Neural cell (in vitro differentiated cells): ENCODE data around the gene KDM1B. TPM values are rescaled to one million over a fixed set of nuclear protein-coding genes. Genes with fewer than 3 reads are reported as not detected.

Experiments
- H2AFZ ChIP-seq: fragments of 200-600, 300-800 bp; sonication (generic), shearing (Covaris generic); 2 replicates; pipeline ENCODE4 v1.6.0; 2014; ENCODE audit warnings: low read depth, mild to moderate bottlenecking, antibody characterized with exemption, low read length, moderate library complexity
- H3F3A ChIP-seq: fragments of 200-600 bp; shearing (Covaris generic); 2 replicates; pipeline ENCODE4 v1.6.1; 2016; ENCODE audit warnings: mild to moderate bottlenecking, moderate library complexity, mixed read lengths, antibody characterized with exemption, low read length; ENCODE audit not compliant: insufficient read depth, poor library complexity, severe bottlenecking
- H3K27ac ChIP-seq: fragments of 200-600, 300-800 bp; sonication (generic), shearing (Covaris generic); 2 replicates; pipeline ENCODE4 v1.5.1; 2014; ENCODE audit warnings: mild to moderate bottlenecking, low read length, moderate library complexity
- H3K27me3 ChIP-seq: fragments of 300-800, 200-600 bp; sonication (generic), shearing (Covaris generic); 2 replicates; pipeline ENCODE4 v1.6.0; 2014; ENCODE audit warnings: mild to moderate bottlenecking, low read depth, low read length, moderate library complexity; ENCODE audit not compliant: insufficient read depth
- H3K36me3 ChIP-seq: fragments of 300-800, 200-600 bp; sonication (generic), shearing (Covaris generic); 2 replicates; pipeline ENCODE4 v1.5.1; 2014; ENCODE audit warnings: mild to moderate bottlenecking, antibody characterized with exemption, low read length, moderate library complexity; ENCODE audit not compliant: insufficient read depth
- H3K4me2 ChIP-seq: fragments of 300-800, 200-600 bp; sonication (generic), shearing (Covaris generic); 2 replicates; pipeline ENCODE4 v1.6.0; 2014; ENCODE audit warnings: mild to moderate bottlenecking, low read length
- H3K4me3 ChIP-seq: fragments of 300-800, 200-600 bp; sonication (generic), shearing (Covaris generic); 2 replicates; pipeline ENCODE4 v1.5.1; 2014; ENCODE audit warnings: mild to moderate bottlenecking, low read length, moderate library complexity
- H3K79me2 ChIP-seq: fragments of 200-600 bp; shearing (Covaris generic); replicated peaks from 2 replicates; pipeline ENCODE4 v1.6.0; 2014; ENCODE audit warnings: mild to moderate bottlenecking, low read length, moderate library complexity; ENCODE audit not compliant: insufficient read depth
- H3K9ac ChIP-seq: fragments of 300-800, 200-600 bp; sonication (generic), shearing (Covaris generic); 2 replicates; pipeline ENCODE4 v1.6.1; 2016; ENCODE audit warnings: mild to moderate bottlenecking, low read length, mixed read lengths
- H3K9me2 ChIP-seq: fragments of 200-600 bp; shearing (Covaris generic); 2 replicates; pipeline ENCODE4 v1.6.1; 2016; ENCODE audit warnings: mild to moderate bottlenecking, low read length, mixed read lengths; ENCODE audit not compliant: insufficient read depth
- H3K9me3 ChIP-seq: fragments of 200-600, 300-800 bp; sonication (generic), shearing (Covaris generic); 2 replicates; pipeline ENCODE4 v1.6.1; 2016; ENCODE audit warnings: mild to moderate bottlenecking, mixed run types, low read length, moderate library complexity, mixed read lengths
- H4K20me1 ChIP-seq: fragments of 200-600 bp; shearing (Covaris generic); 2 replicates; pipeline ENCODE4 v1.6.1; 2016; ENCODE audit warnings: mild to moderate bottlenecking, mixed run types; ENCODE audit not compliant: insufficient read depth
- CTCF ChIP-seq: fragments of 450-650 bp; IDR thresholded peaks from 2 replicates; pipeline ENCODE4 v1.5.1; 2014; ENCODE audit warnings: antibody characterized with exemption, mild to moderate bottlenecking, moderate library complexity; ENCODE audit not compliant: poor library complexity, severe bottlenecking
- EP300 ChIP-seq: fragments of 450-650 bp; conservative IDR thresholded peaks from 2 replicates; pipeline ENCODE4 v1.6.1; 2014; ENCODE audit warnings: antibody characterized with exemption, mild to moderate bottlenecking, moderate library complexity; ENCODE audit not compliant: poor library complexity, severe bottlenecking
- EZH2 ChIP-seq: fragments of 200-600, 300-800 bp; shearing (Covaris generic), sonication (generic); IDR thresholded peaks from 2 replicates; pipeline ENCODE4 v1.6.1; 2014; ENCODE audit warnings: antibody characterized with exemption, low read length, borderline replicate concordance, mild to moderate bottlenecking; ENCODE audit not compliant: insufficient read depth, poor library complexity, severe bottlenecking
- MXI1 ChIP-seq: fragments of 450-650 bp; conservative IDR thresholded peaks from 2 replicates; pipeline ENCODE4 v1.6.1; 2014; ENCODE audit warnings: antibody characterized with exemption, mild to moderate bottlenecking; ENCODE audit not compliant: poor library complexity, severe bottlenecking
- POLR2AphosphoS5 ChIP-seq: IDR thresholded peaks from 2 replicates; pipeline ENCODE4 v1.6.1; 2012
- RAD21 ChIP-seq: fragments of 450-650 bp; conservative IDR thresholded peaks from 2 replicates; pipeline ENCODE4 v1.6.1; 2014; ENCODE audit warnings: antibody characterized with exemption, mild to moderate bottlenecking, moderate library complexity
- REST ChIP-seq: IDR thresholded peaks from 2 replicates; pipeline ENCODE4 v1.6.1; 2012; ENCODE audit warnings: borderline replicate concordance
- SMC3 ChIP-seq: fragments of 450-650 bp; conservative IDR thresholded peaks from 2 replicates; pipeline ENCODE4 v1.6.1; 2014; ENCODE audit warnings: antibody characterized with exemption, mild to moderate bottlenecking, moderate library complexity; ENCODE audit not compliant: poor library complexity
- TAF1 ChIP-seq: IDR thresholded peaks from 2 replicates; pipeline ENCODE4 v1.6.1; 2012; ENCODE audit warnings: low read depth
- polyA plus RNA-seq: library from polyadenylated mRNA; depleted of rRNA; stranded (reverse); fragments of >200 nt; gene quantifications from 2 replicates; pipeline ENCODE4 v1.2.3, GENCODE V29; 2014

The KDM1B gene
- polyA plus RNA-seq, 1 donor from 2014 or later: 24.5 TPM

- no peak for TF ChIP-seq EZH2
- no peak for TF ChIP-seq EP300
- no peak for TF ChIP-seq CTCF
- TF ChIP-seq TAF1: no peak
- TF ChIP-seq REST: no peak
- no peak for TF ChIP-seq SMC3
- TF ChIP-seq MXI1: no peak
- no peak for TF ChIP-seq RAD21
- TF ChIP-seq POLR2AphosphoS5: no peak
- Histone ChIP-seq H3K27ac (no peak overlapping the region), H3K27me3 (no peaks in the 10 kb centered on the region), H4K20me1 (no peaks in the 10 kb centered on the region), H3K4me2 (no peak overlapping the region), H3K9me2 (no peaks in the 10 kb centered on the region), H3K9ac (no peak overlapping the region), H3K36me3 (no peaks in the 10 kb centered on the region), H3K9me3 (no peaks in the 10 kb centered on the region), H3F3A (no peaks in the 10 kb centered on the region), H3K4me3 (no peak overlapping the region), H2AFZ (no peak overlapping the region), H3K79me2 (no peaks in the 10 kb centered on the region)
Measured at GRCh38 chr6:18185624-18186023, 30.4 kb downstream of the KDM1B start.

GRCh38 chr6:18186033-18186432 is 30.8 kb downstream of the KDM1B start:
- Histone ChIP-seq H3K79me2 (no peaks in the 10 kb centered on the region), H2AFZ (no peak overlapping the region), H3K9me2 (no peaks in the 10 kb centered on the region), H3K27me3 (no peaks in the 10 kb centered on the region), H3K27ac (no peak overlapping the region), H3K36me3 (no peaks in the 10 kb centered on the region), H3K4me2 (no peak overlapping the region), H3K9me3 (no peaks in the 10 kb centered on the region), H3F3A (no peaks in the 10 kb centered on the region), H3K9ac (no peak overlapping the region), H4K20me1 (no peaks in the 10 kb centered on the region), H3K4me3 (no peak overlapping the region)
- no peak for TF ChIP-seq MXI1
- TF ChIP-seq EZH2: no peak
- TF ChIP-seq RAD21: no peak
- TF ChIP-seq POLR2AphosphoS5: no peak
- no peak for TF ChIP-seq SMC3
- TF ChIP-seq TAF1: no peak
- no peak for TF ChIP-seq REST
- no peak for TF ChIP-seq CTCF
- TF ChIP-seq EP300: no peak
